Mesendoderm (in vitro differentiated cells): Measurements from ENCODE around the gene CYP2U1.
"Not testable (repeated sequence)": the region's sequence is repeated elsewhere in the genome, so short reads cannot be mapped to it uniquely, and the experiment has no call there.

Experiments used
- DNase-seq: peaks from one replicate; pipeline ENCODE4 v3.0.0; 2013
- H2AK5ac ChIP-seq: 2 replicates; pipeline ENCODE4 v1.6.1; 2013; ENCODE audit warnings: low read length, inconsistent platforms
- H2BK120ac ChIP-seq: 2 replicates; pipeline ENCODE4 v1.6.1; 2013; ENCODE audit warnings: low read depth, mild to moderate bottlenecking, low read length, moderate library complexity, mixed read lengths
- H2BK15ac ChIP-seq: replicated peaks from 2 replicates; pipeline ENCODE4 v1.6.1; 2013; ENCODE audit warnings: low read depth, mild to moderate bottlenecking, moderate library complexity
- H2BK5ac ChIP-seq: 2 replicates; pipeline ENCODE4 v1.6.1; 2013; ENCODE audit warnings: low read length, inconsistent platforms
- H3K18ac ChIP-seq: 2 replicates; pipeline ENCODE4 v1.6.1; 2013; ENCODE audit warnings: mild to moderate bottlenecking, low read length, mixed read lengths
- H3K23ac ChIP-seq: one replicate; pipeline ENCODE4 v1.6.1; 2013; ENCODE audit warnings: low read length
- H3K27ac ChIP-seq: 2 replicates; pipeline ENCODE4 v1.5.1; 2013; ENCODE audit warnings: low read depth, mild to moderate bottlenecking, inconsistent platforms, low read length, moderate library complexity
- H3K27me3 ChIP-seq: 2 replicates; pipeline ENCODE4 v1.6.1; 2013; ENCODE audit warnings: low read length, control low read depth, mild to moderate bottlenecking, inconsistent platforms; ENCODE audit not compliant: insufficient read depth, poor library complexity
- H3K36me3 ChIP-seq: 2 replicates; pipeline ENCODE4 v1.6.1; 2013; ENCODE audit warnings: low read length, inconsistent platforms; ENCODE audit not compliant: control insufficient read depth, insufficient read depth
- H3K4ac ChIP-seq: one replicate; pipeline ENCODE4 v1.6.1; 2013; ENCODE audit warnings: low read depth, mild to moderate bottlenecking, low read length, moderate library complexity
- H3K4me1 ChIP-seq: 2 replicates; pipeline ENCODE4 v1.6.1; 2013; ENCODE audit warnings: low read depth, low read length, inconsistent platforms; ENCODE audit not compliant: control insufficient read depth
- H3K4me2 ChIP-seq: 2 replicates; pipeline ENCODE4 v1.6.1; 2013; ENCODE audit warnings: low read length
- H3K4me3 ChIP-seq: 2 replicates; pipeline ENCODE4 v1.5.1; 2013; ENCODE audit warnings: mild to moderate bottlenecking, low read length
- H3K56ac ChIP-seq: one replicate; pipeline ENCODE4 v1.6.1; 2013; ENCODE audit warnings: low read length
- H3K79me1 ChIP-seq: 2 replicates; pipeline ENCODE4 v1.6.1; 2013; ENCODE audit warnings: low read length, inconsistent platforms
- H3K79me2 ChIP-seq: 2 replicates; pipeline ENCODE4 v1.6.1; 2013; ENCODE audit warnings: mild to moderate bottlenecking, low read length; ENCODE audit not compliant: control insufficient read depth, insufficient read depth
- H3K9ac ChIP-seq: 2 replicates; pipeline ENCODE4 v1.6.1; 2013; ENCODE audit warnings: low read length, inconsistent platforms
- H4K5ac ChIP-seq: one replicate; pipeline ENCODE4 v1.6.1; 2013; ENCODE audit warnings: low read length
- H4K8ac ChIP-seq: one replicate; pipeline ENCODE4 v1.6.1; 2013; ENCODE audit warnings: low read depth, mild to moderate bottlenecking, control low read depth, low read length, moderate library complexity
- WGBS: extraction: QIAGEN DNeasy Blood & Tissue Kit; methylation state at CpG from one replicate; pipeline ENCODE4 v1.1.7; 2013; ENCODE audit warnings: low lambda C conversion rate, missing lambda C conversion rate; ENCODE audit not compliant: insufficient coverage; ENCODE audit errors: extremely low coverage; 5-methylcytosine and 5-hydroxymethylcytosine counted together

The CYP2U1 gene

GRCh38 chr4:107900067-107900466 lies 31.3 kb upstream of the CYP2U1 start:
- no peak overlapping the region for H4K5ac ChIP-seq
- no peaks in the 10 kb centered on the region for H3K27me3 ChIP-seq
- no peak overlapping the region for H3K18ac ChIP-seq
- H3K56ac ChIP-seq, result no peak overlapping the region
- H3K27ac ChIP-seq, result no peak overlapping the region
- no peak overlapping the region for H2BK15ac ChIP-seq
- no peak overlapping the region for H3K4ac ChIP-seq
- no peaks in the 10 kb centered on the region for H3K79me2 ChIP-seq
- no peak overlapping the region for H4K8ac ChIP-seq
- DNase-seq, result no peak
- no peak overlapping the region for H3K4me2 ChIP-seq
- H3K36me3 ChIP-seq, result no peaks in the 10 kb centered on the region
- H3K23ac ChIP-seq, result no peak overlapping the region
- no peaks in the 10 kb centered on the region for H3K4me1 ChIP-seq
- H2AK5ac ChIP-seq, result no peak overlapping the region
- no peak overlapping the region for H3K9ac ChIP-seq
- H2BK120ac ChIP-seq, result no peak overlapping the region
- no CpG with 5 or more reads among the region's 4 CpGs for WGBS
- H2BK5ac ChIP-seq, result no peak overlapping the region
- H3K4me3 ChIP-seq, result no peak overlapping the region
- H3K79me1 ChIP-seq, result no peaks in the 10 kb centered on the region

- Histone ChIP-seq H3K4me3 (no peak overlapping the region), H3K18ac (no peak overlapping the region), H2BK120ac (no peak overlapping the region), H3K79me2 (no peaks in the 10 kb centered on the region), H2AK5ac (no peak overlapping the region), H3K23ac (no peak overlapping the region), H2BK5ac (no peak overlapping the region), H3K36me3 (no peaks in the 10 kb centered on the region), H3K9ac (no peak overlapping the region), H2BK15ac (no peak overlapping the region), H3K4me1 (no peaks in the 10 kb centered on the region), H3K27ac (no peak overlapping the region), H3K56ac (no peak overlapping the region), H3K4me2 (no peak overlapping the region), H4K5ac (no peak overlapping the region), H3K79me1 (no peaks in the 10 kb centered on the region), H4K8ac (no peak overlapping the region), H3K27me3 (no peaks in the 10 kb centered on the region), H3K4ac (no peak overlapping the region)
- WGBS, result no CpG with 5 or more reads among the region's 3 CpGs
- DNase-seq, result no peak
Observed at GRCh38 chr4:107900508-107900907, 30.8 kb upstream of the CYP2U1 start.

DNA sequence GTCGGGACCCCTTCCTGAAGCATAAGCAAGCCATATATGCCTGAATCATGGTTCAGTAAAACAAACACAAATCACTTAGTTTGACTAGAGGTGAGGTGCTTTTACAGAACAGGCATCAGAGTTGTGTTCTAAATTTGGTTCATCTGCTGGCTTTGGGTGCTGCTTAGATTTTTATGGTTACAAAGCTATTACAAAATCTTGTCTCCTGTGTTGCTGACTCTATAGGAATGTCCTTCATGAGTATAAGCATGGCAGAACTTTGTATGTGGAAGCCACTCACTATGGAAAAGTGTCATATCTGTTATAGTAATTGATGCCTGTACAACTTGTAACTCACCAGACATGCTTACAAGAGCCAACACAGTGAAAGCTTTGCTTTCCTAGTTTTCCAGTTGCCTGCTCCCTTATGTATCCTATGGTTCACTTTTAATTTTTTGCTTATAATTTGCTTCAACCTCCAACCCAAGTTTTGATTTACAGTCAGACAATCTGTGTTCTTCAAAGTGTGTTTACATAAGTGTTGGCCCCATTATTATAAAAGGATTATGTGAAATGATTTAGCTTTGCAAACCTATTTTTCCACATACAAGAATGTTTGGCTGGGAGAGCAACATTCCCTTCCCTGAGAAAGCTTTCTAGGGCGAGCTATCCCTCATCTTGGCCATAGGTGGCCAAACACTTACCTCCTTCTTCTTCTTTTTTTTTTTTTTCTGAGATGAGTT lies 30.0 kb upstream of the CYP2U1 start:
- H3K27me3 ChIP-seq, result no peaks in the 10 kb centered on the region
- H2AK5ac ChIP-seq, result no peak overlapping the region
- no peak overlapping the region for H2BK15ac ChIP-seq
- no peak overlapping the region for H2BK5ac ChIP-seq
- no peaks in the 10 kb centered on the region for H3K79me1 ChIP-seq
- H3K9ac ChIP-seq, result no peak overlapping the region
- no peak overlapping the region for H4K5ac ChIP-seq
- no peak overlapping the region for H3K23ac ChIP-seq
- no peak overlapping the region for H3K4me2 ChIP-seq
- no peak overlapping the region for H3K27ac ChIP-seq
- no peaks in the 10 kb centered on the region for H3K36me3 ChIP-seq
- H3K4me1 ChIP-seq, result no peaks in the 10 kb centered on the region
- H3K4me3 ChIP-seq, result no peak overlapping the region
- H3K79me2 ChIP-seq, result no peaks in the 10 kb centered on the region
- no peak overlapping the region for H4K8ac ChIP-seq
- no peak overlapping the region for H2BK120ac ChIP-seq
- no peak overlapping the region for H3K4ac ChIP-seq
- H3K18ac ChIP-seq, result no peak overlapping the region
- no peak overlapping the region for H3K56ac ChIP-seq
- no CpG with 5 or more reads among the region's 2 CpGs for WGBS
- DNase-seq, result no peak

GRCh38 chr4:107902715-107903114 lies 28.6 kb upstream of the CYP2U1 start:
- H2AK5ac ChIP-seq, result no peak overlapping the region
- H2BK5ac ChIP-seq, result no peak overlapping the region
- no peaks in the 10 kb centered on the region for H3K36me3 ChIP-seq
- H3K4me2 ChIP-seq, result no peak overlapping the region
- DNase-seq, result no peak
- H4K8ac ChIP-seq, result no peak overlapping the region
- no peak overlapping the region for H3K56ac ChIP-seq
- no peak overlapping the region for H4K5ac ChIP-seq
- no peak overlapping the region for H3K27ac ChIP-seq
- whole genome bisulfite sequencing, result no CpG with 5 or more reads among the region's 2 CpGs
- no peak overlapping the region for H2BK120ac ChIP-seq
- no peak overlapping the region for H3K9ac ChIP-seq
- no peaks in the 10 kb centered on the region for H3K27me3 ChIP-seq
- no peak overlapping the region for H3K4me3 ChIP-seq
- no peaks in the 10 kb centered on the region for H3K4me1 ChIP-seq
- H3K4ac ChIP-seq, result no peak overlapping the region
- H3K79me1 ChIP-seq, result no peaks in the 10 kb centered on the region
- H3K79me2 ChIP-seq, result no peaks in the 10 kb centered on the region
- H3K18ac ChIP-seq, result no peak overlapping the region
- no peak overlapping the region for H3K23ac ChIP-seq
- H2BK15ac ChIP-seq, result no peak overlapping the region

- H2BK5ac ChIP-seq, H2BK120ac ChIP-seq, H3K36me3 ChIP-seq, H3K79me1 ChIP-seq, H3K4ac ChIP-seq, H3K79me2 ChIP-seq, H3K4me1 ChIP-seq, H3K4me3 ChIP-seq, H4K8ac ChIP-seq, H3K4me2 ChIP-seq, H3K9ac ChIP-seq, H3K18ac ChIP-seq, H4K5ac ChIP-seq, H2BK15ac ChIP-seq, H3K27me3 ChIP-seq, H2AK5ac ChIP-seq, DNase-seq, H3K56ac ChIP-seq, H3K23ac ChIP-seq, H3K27ac ChIP-seq: not testable (repeated sequence)
- no CpG with 5 or more reads among the region's 3 CpGs for WGBS
Observed at GRCh38 chr4:107905082-107905481, 26.3 kb upstream of the CYP2U1 start.
